Left renal cortex interstitium (tissue), 4 donors: ENCODE data around the gene ZMIZ1. TPM values are rescaled to one million over a fixed set of nuclear protein-coding genes. Genes with fewer than 3 reads are reported as not detected.

Experiments
- DNase-seq, 4 donors: peaks; one replicate each; pipeline ENCODE4 v3.0.0-alpha.2; 2013; ENCODE audit warnings: low read depth in 4 of 4, low spot score in 2 of 4, missing footprints in 1 of 4
- polyA plus RNA-seq, 4 donors: library from polyadenylated mRNA; unstranded; fragments of 120-200 nt; gene quantifications; one replicate each; pipeline ENCODE4 v1.2.1, GENCODE V29; 2013; ENCODE audit not compliant: insufficient read length in 4 of 4

The ZMIZ1 gene, protein sequence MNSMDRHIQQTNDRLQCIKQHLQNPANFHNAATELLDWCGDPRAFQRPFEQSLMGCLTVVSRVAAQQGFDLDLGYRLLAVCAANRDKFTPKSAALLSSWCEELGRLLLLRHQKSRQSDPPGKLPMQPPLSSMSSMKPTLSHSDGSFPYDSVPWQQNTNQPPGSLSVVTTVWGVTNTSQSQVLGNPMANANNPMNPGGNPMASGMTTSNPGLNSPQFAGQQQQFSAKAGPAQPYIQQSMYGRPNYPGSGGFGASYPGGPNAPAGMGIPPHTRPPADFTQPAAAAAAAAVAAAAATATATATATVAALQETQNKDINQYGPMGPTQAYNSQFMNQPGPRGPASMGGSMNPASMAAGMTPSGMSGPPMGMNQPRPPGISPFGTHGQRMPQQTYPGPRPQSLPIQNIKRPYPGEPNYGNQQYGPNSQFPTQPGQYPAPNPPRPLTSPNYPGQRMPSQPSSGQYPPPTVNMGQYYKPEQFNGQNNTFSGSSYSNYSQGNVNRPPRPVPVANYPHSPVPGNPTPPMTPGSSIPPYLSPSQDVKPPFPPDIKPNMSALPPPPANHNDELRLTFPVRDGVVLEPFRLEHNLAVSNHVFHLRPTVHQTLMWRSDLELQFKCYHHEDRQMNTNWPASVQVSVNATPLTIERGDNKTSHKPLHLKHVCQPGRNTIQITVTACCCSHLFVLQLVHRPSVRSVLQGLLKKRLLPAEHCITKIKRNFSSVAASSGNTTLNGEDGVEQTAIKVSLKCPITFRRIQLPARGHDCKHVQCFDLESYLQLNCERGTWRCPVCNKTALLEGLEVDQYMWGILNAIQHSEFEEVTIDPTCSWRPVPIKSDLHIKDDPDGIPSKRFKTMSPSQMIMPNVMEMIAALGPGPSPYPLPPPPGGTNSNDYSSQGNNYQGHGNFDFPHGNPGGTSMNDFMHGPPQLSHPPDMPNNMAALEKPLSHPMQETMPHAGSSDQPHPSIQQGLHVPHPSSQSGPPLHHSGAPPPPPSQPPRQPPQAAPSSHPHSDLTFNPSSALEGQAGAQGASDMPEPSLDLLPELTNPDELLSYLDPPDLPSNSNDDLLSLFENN
- polyA plus RNA-seq: 10 to 100 TPM; 60.8 to 84.7 (median 74.1) TPM

DNA sequence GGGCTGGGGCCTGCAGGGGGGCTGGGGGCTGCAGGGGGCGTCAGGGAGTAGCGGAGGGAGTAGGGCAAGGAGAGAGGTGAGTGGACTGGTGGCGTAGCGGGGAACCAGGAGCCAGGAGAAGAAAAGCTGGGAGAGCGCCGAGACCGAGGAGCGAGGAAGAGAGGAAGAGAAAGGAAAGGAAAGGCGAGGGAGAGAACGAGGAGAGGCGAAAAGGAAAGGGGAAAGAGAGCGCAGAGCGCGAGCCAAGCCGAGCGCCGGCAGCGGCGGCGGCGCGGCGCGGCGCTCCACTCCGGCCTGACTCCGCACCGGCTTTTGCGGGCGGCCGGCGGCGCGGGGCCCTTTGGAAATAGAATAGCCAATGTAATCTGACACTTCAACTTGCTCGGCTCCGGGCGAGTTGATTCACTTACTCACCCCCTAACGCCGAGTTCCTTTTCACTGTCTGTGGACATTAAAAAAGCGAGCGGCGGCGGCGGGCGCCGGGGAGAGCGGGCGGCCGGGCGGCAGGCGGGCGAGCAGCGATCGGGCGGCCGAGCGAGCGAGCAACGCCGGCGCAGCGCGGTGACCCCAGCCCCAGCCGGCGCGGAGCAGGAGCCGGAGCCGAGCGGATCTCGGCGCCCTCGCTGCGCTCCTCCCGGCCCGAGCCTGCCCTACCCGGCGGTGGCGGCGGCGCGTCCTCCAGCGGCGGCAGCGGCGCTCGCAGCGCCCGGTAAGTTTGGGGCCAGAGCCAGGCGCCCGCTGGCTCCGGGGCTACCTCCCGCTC lies at the start of gene ZMIZ1:
Gene ZMIZ1 (plus strand): TSS at position 405 of the 763 bp plus-strand sequence. CDS start 132,667 bp downstream, outside the sequence.
- DNase-seq: peak in 1 of 4 donors; percentile 83

- no peak for DNase-seq
Observed at GRCh38 chr10:79019441-79020014, 49.2 kb upstream of the ZMIZ1 start.

- DNase-seq: no peak
Observed at GRCh38 chr10:79020015-79020491, 48.7 kb upstream of the ZMIZ1 start.

GRCh38 chr10:79020605-79021004 lies 48.2 kb upstream of the ZMIZ1 start:
- no peak for DNase-seq

GRCh38 chr10:79021331-79021907 lies 47.3 kb upstream of the ZMIZ1 start:
- DNase-seq: no peak

- DNase-seq: no peak
Observed at GRCh38 chr10:79021948-79022499, 46.7 kb upstream of the ZMIZ1 start.

DNA sequence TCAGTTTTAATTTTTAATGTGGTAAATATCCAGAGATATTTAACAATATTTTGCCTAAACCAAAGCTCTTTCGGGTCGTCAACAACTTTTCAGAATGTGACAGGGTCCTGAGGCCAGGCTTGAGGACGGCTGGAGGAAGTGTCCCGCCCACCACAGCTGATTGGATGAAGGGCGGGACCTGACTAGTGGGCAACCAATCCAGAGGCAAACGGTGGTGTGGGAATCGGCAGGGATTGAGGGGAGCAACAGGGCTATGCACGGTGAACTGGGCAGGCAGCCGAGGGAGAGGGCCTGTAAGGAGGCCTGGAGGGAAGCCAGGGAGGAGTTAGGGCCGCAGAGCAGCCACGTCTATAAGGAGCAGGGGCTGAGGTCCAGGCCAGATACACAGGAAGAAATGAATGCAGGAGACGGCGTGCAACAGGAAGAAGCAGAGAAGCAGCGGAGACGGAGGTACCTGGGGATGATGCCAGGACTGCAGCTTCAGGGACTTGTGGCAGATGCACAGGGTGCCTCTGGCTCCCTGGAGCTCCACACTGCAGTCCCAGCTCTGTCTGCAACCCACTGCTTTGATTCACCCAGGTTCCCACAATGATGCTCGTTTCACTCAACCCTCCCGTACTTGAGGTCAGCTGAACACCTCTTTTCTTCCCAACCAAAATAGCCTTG lies 46.1 kb upstream of the ZMIZ1 start:
- DNase-seq: no peak

DNA sequence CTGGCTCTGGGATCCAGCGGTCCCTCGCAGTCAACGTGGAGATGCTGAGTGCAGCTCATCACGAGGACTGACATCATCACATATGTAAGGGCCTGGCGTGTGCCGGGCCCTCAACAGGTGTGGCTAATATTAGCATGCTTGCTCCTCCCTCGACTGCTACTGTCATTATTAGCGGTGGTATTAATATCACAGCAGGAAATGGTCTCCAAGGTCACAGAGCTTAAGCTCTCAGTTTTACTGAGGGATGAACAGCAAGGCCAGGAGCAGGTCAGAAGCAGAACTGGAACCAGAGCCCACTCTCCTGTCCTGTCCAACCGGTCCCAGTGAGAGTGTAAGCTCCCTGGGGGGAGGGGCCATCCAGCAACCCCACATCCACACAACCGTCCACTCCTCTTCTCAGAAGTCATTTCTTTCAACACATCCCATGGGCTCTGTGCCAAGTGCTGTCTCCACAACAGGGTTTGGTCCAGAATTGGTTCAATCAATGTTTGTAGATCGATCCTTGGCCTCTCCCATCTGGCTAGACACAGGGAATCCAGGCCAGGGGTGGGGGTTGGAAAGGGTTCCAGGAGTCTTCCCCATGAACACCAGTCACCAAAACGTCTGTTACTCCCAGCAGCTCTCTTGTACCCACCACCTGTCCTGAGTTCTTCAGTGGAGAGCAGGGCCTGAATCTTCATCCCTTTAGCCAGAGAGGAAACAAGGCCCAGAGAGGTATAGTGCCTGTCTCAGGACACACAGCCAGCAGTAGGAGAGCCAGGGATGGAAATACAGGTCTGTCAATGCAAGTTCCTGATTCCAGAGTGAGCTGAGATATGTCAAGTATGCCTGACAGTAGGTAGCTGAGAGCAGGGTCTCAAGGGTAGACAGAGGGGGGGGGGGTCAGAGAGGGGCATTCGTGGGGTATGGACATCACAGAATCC lies 45.3 kb upstream of the ZMIZ1 start:
- no peak for DNase-seq

- DNase-seq: no peak
Observed at GRCh38 chr10:79024296-79024695, 44.5 kb upstream of the ZMIZ1 start.

DNA sequence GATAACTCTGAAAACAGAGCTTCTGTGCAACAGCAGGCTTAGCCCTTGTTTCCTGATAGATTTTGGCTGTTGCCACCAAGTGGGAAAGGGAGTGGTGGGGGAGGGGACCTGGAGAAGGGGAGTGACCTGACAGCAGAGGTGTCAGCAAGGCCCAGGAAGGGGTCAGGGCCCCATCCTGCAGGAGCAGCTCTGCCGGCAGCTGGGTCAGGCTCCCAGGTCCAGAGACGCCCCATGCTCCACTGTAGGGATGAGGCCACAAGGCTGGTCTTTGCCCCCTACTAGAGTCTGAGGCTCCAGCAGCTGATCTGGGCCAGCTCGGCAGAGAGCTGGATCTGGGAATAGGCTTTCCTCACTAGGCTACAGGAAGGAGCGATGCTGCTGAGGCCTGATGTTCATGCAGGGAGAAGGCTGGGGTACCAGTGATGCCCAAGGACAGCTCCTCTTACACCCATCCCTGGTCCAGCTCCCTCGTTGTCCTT lies 44.0 kb upstream of the ZMIZ1 start:
- no peak for DNase-seq

GRCh38 chr10:79025199-79025832 lies 43.5 kb upstream of the ZMIZ1 start:
- no peak for DNase-seq

DNA sequence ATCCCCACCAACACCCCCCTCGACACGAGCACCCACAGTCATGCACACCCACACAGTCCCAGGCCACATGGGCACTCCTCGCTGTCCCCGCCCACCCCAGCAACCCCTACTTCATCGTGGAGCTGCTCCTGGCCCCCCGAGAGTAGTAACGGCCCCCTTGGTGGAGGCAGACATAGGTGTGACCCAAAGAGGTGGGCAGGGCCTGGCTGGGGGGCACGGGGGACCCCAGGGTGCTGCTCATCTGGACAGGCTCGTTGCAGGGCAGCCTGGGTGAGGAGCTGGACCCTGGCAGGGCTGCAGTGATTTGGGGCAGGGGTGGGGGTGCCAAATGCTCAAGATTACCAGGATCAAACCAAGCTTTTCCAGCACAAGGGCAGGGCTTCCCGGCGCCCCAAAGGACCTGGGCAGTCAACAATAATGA lies 42.4 kb upstream of the ZMIZ1 start:
- DNase-seq: no peak

GRCh38 chr10:79026806-79027146 lies 42.0 kb upstream of the ZMIZ1 start:
- no peak for DNase-seq

DNA sequence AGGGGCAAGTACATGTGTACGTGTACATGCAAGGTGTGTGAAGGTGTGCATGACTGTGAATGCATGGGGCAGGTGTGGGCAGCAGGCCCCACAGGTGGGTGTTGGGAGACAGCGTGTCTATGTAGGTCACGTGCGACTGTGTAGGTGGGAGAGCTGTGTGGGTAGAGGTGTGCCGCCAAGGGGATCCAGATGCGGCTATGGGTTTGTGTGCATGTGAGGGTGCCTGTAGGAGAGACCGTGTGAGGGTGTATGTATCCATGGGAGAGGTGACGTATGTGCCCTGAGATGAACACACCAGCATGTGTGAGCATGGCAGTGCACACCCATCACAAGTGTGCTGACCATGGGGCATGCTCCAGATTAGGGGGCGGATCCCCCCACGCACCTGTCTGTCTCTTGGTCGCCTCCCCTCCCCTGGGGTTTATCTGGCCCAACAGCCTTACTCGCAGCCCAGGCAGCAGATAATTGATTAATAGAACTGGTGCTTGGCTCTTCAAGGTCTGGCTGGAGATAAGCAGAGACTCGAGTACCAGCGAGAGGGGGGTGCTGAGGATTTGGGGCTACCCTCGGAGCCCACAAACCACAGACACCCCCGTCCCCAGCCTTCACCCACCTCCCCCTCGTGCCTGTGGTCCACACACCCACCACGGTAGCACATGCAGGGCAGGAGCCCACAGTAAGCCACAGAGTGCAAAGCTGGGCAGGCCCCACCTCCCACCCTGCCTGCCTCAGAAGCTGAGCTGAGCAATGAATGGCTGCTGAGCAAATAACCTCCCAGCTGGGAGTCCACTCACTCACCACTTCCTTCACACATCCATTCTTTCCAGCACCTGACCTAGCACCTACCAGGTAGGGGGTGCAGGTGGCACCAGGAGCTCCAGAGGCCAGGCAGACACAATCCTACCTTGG lies 41.4 kb upstream of the ZMIZ1 start:
- no peak for DNase-seq

GRCh38 chr10:79028056-79028430 lies 40.7 kb upstream of the ZMIZ1 start:
- DNase-seq: no peak

DNA sequence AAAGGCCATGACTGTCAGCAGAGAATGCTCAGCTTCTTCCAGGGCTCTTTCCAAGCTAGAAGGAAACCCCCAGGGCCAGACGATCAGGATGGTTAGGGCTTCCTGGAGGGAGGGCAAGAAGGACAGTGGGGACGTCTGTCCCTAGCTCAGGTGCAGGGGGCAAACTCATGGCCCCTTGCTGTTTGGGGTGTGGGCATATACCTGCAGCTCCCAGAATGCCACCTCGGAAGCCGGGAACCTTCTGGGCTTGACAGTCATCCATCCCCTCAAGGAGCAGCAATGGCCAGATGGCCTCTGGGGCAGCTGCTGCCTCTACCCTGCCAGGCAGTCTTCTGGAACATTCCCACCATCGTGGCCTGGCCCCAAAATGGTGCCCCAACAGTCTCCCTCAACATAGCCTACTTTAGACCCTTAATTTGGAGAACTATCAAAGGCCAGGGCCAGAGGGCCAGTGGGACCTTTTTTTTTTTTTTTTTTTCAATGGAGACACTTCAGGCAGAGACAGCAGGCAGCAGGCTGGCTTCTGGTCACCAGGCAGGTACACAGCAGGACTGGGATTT lies 40.2 kb upstream of the ZMIZ1 start:
- DNase-seq: no peak
